Activated CD4-positive, alpha-beta T cell treated with anti-CD3 and anti-CD28 coated beads, Interleukin-10, Interleukin-2, amounts not matched to agents 100 ng/mL and 50 ng/mL, durations not matched to agents 16 hours and 8 hours (primary cell): ENCODE data around the gene TENM3.
"Not testable (repeated sequence)": the region's sequence is repeated elsewhere in the genome, so short reads cannot be mapped to it uniquely, and the experiment has no call there.

Source experiments
- DNase-seq: peaks from one replicate; pipeline ENCODE4 v3.0.0-alpha.2; 2020

The TENM3 gene

GRCh38 chr4:182802621-182803020 is 559.4 kb downstream of the TENM3 start:
- DNase-seq, result no peak

- no peak for DNase-seq
These were observed 560.0 kb downstream of the TENM3 start for GRCh38 chr4:182803235-182803634.

- no peak for DNase-seq
These were observed 560.9 kb downstream of the TENM3 start for GRCh38 chr4:182804131-182804530.

GRCh38 chr4:182805321-182805720 is 562.1 kb downstream of the TENM3 start:
- no peak for DNase-seq

- no peak for DNase-seq
These were observed 562.5 kb downstream of the TENM3 start for GRCh38 chr4:182805750-182806149.

- DNase-seq, result peak; percentile 75
These were observed 563.4 kb downstream of the TENM3 start for GRCh38 chr4:182806259-182807252.

- no peak for DNase-seq
These were observed 564.1 kb downstream of the TENM3 start for GRCh38 chr4:182807346-182807745.

GRCh38 chr4:182807767-182808548 is 564.8 kb downstream of the TENM3 start:
- no peak for DNase-seq

- peak; percentile 90 for DNase-seq
These were observed 565.6 kb downstream of the TENM3 start for GRCh38 chr4:182808673-182809416.

- DNase-seq, result peak; percentile 39
These were observed 566.4 kb downstream of the TENM3 start for GRCh38 chr4:182809417-182810102.

GRCh38 chr4:182810103-182810615 is 567.0 kb downstream of the TENM3 start:
- no peak for DNase-seq

GRCh38 chr4:182812916-182813315 is 569.7 kb downstream of the TENM3 start:
- no peak for DNase-seq

GRCh38 chr4:182814065-182814464 is 570.9 kb downstream of the TENM3 start:
- DNase-seq, result not testable (repeated sequence)

GRCh38 chr4:182818926-182819730 is 575.9 kb downstream of the TENM3 start:
- DNase-seq, result no peak

- DNase-seq, result no peak
These were observed 576.5 kb downstream of the TENM3 start for GRCh38 chr4:182819751-182820150.

GRCh38 chr4:182822554-182822953 is 579.4 kb downstream of the TENM3 start:
- DNase-seq, result no peak

- no peak for DNase-seq
These were observed 580.4 kb downstream of the TENM3 start for GRCh38 chr4:182823576-182823975.

GRCh38 chr4:182825003-182825402 is 581.8 kb downstream of the TENM3 start:
- DNase-seq, result no peak

- no peak for DNase-seq
These were observed 582.6 kb downstream of the TENM3 start for GRCh38 chr4:182825786-182826185.

- DNase-seq, result peak; percentile 28
These were observed 583.2 kb downstream of the TENM3 start for GRCh38 chr4:182826391-182826790.

- no peak for DNase-seq
These were observed 584.0 kb downstream of the TENM3 start for GRCh38 chr4:182827166-182827565.
